Measurements from ENCODE around the gene MYO9A.

MYO9A gene

GRCh38 chr15:71939981-71940588 lies 177.9 kb downstream of the MYO9A start:
- H3K9me3 ChIP-seq (ENCODE audit: insufficient read depth, low read depth, low read length), result no peaks in the 10 kb centered on the region
- H2AK5ac ChIP-seq (ENCODE audit: low read length), result no peak overlapping the region
- WGBS (ENCODE audit: extremely low coverage, insufficient coverage, insufficient read length), result no CpG with 5 or more reads among the region's 6 CpGs
- no peak overlapping the region for H4K91ac ChIP-seq (ENCODE audit: low read depth, low read length)
- H3K9ac ChIP-seq (ENCODE audit: low read length), result no peak overlapping the region
- no peak overlapping the region for H2BK5ac ChIP-seq (ENCODE audit: low read depth, low read length, poor library complexity)
- H2BK12ac ChIP-seq (ENCODE audit: low read length), result no peak overlapping the region
- H4K12ac ChIP-seq (ENCODE audit: low read depth, low read length), result no peak overlapping the region
- H2BK120ac ChIP-seq (ENCODE audit: insufficient read depth, low read length, poor library complexity), result no peak overlapping the region
- H3K14ac ChIP-seq (ENCODE audit: low read length), result no peak overlapping the region
- H2AFZ ChIP-seq (ENCODE audit: insufficient read depth, low read length, poor library complexity), result no peak overlapping the region
- H4K8ac ChIP-seq (ENCODE audit: low read depth, low read length), result no peak overlapping the region
- no peaks in the 10 kb centered on the region for H3K36me3 ChIP-seq (ENCODE audit: control insufficient read depth in 1 of 2, insufficient read depth in 2 of 2, low read length in 2 of 2)
- no peak overlapping the region for H3K27ac ChIP-seq (ENCODE audit: low read depth, low read length)
- no peak for DNase-seq
- no peak overlapping the region for H3K23ac ChIP-seq (ENCODE audit: low read length)
- H3K4me1 ChIP-seq (ENCODE audit: control insufficient read depth in 1 of 2, insufficient read depth in 2 of 2, low read length in 2 of 2), result no peaks in the 10 kb centered on the region
- no peak overlapping the region for H3K18ac ChIP-seq (ENCODE audit: low read length)
- no peaks in the 10 kb centered on the region for H3K79me2 ChIP-seq (ENCODE audit: control insufficient read depth, insufficient read depth, low read length, poor library complexity)
- no peaks in the 10 kb centered on the region for H3K27me3 ChIP-seq (ENCODE audit: insufficient read depth, low read length)
- H3K4me3 ChIP-seq (ENCODE audit: low read depth, low read length), result no peak overlapping the region
- H3K79me1 ChIP-seq (ENCODE audit: low read length), result no peaks in the 10 kb centered on the region
- no peak overlapping the region for H3K4me2 ChIP-seq (ENCODE audit: low read length)
- no peak overlapping the region for H3K4ac ChIP-seq (ENCODE audit: low read depth, low read length)

- Histone ChIP-seq H4K12ac (ENCODE audit: low read depth, low read length) (no peak overlapping the region), H3K4me3 (ENCODE audit: low read depth, low read length) (no peak overlapping the region), H3K18ac (ENCODE audit: low read length) (no peak overlapping the region), H2AFZ (ENCODE audit: insufficient read depth, low read length, poor library complexity) (no peak overlapping the region), H2BK120ac (ENCODE audit: insufficient read depth, low read length, poor library complexity) (no peak overlapping the region), H3K23ac (ENCODE audit: low read length) (no peak overlapping the region), H3K79me2 (ENCODE audit: control insufficient read depth, insufficient read depth, low read length, poor library complexity) (no peaks in the 10 kb centered on the region), H3K4me2 (ENCODE audit: low read length) (no peak overlapping the region), H3K9me3 (ENCODE audit: insufficient read depth, low read depth, low read length) (no peaks in the 10 kb centered on the region), H3K79me1 (ENCODE audit: low read length) (no peaks in the 10 kb centered on the region), H2BK12ac (ENCODE audit: low read length) (no peak overlapping the region), H4K91ac (ENCODE audit: low read depth, low read length) (no peak overlapping the region), H2AK5ac (ENCODE audit: low read length) (no peak overlapping the region), H3K14ac (ENCODE audit: low read length) (no peak overlapping the region), H3K36me3 (ENCODE audit: control insufficient read depth in 1 of 2, insufficient read depth in 2 of 2, low read length in 2 of 2) (no peaks in the 10 kb centered on the region), H3K27ac (ENCODE audit: low read depth, low read length) (no peak overlapping the region), H3K4ac (ENCODE audit: low read depth, low read length) (no peak overlapping the region), H3K9ac (ENCODE audit: low read length) (no peak overlapping the region), H3K27me3 (ENCODE audit: insufficient read depth, low read length) (no peaks in the 10 kb centered on the region), H4K8ac (ENCODE audit: low read depth, low read length) (no peak overlapping the region), H2BK5ac (ENCODE audit: low read depth, low read length, poor library complexity) (no peak overlapping the region), H3K4me1 (ENCODE audit: control insufficient read depth in 1 of 2, insufficient read depth in 2 of 2, low read length in 2 of 2) (no peaks in the 10 kb centered on the region)
- WGBS (ENCODE audit: extremely low coverage, insufficient coverage, insufficient read length), result no CpG with 5 or more reads among the region's 3 CpGs
- no peak for DNase-seq
Measured at GRCh38 chr15:71937650-71938311, 180.2 kb downstream of the MYO9A start.

GRCh38 chr15:71934446-71934845 lies 183.5 kb downstream of the MYO9A start:
- Histone ChIP-seq H2BK120ac (ENCODE audit: insufficient read depth, low read length, poor library complexity) (no peak overlapping the region), H3K9ac (ENCODE audit: low read length) (no peak overlapping the region), H3K27me3 (ENCODE audit: insufficient read depth, low read length) (no peaks in the 10 kb centered on the region), H2BK5ac (ENCODE audit: low read depth, low read length, poor library complexity) (no peak overlapping the region), H3K18ac (ENCODE audit: low read length) (no peak overlapping the region), H2AK5ac (ENCODE audit: low read length) (no peak overlapping the region), H3K4ac (ENCODE audit: low read depth, low read length) (no peak overlapping the region), H4K12ac (ENCODE audit: low read depth, low read length) (no peak overlapping the region), H3K36me3 (ENCODE audit: control insufficient read depth in 1 of 2, insufficient read depth in 2 of 2, low read length in 2 of 2) (peaks cover 0 to 3% of the 10 kb centered on the region in 2 experiments), H3K79me1 (ENCODE audit: low read length) (no peaks in the 10 kb centered on the region), H3K4me1 (ENCODE audit: control insufficient read depth in 1 of 2, insufficient read depth in 2 of 2, low read length in 2 of 2) (no peaks in the 10 kb centered on the region), H3K9me3 (ENCODE audit: insufficient read depth, low read depth, low read length) (no peaks in the 10 kb centered on the region), H4K8ac (ENCODE audit: low read depth, low read length) (no peak overlapping the region), H3K79me2 (ENCODE audit: control insufficient read depth, insufficient read depth, low read length, poor library complexity) (no peaks in the 10 kb centered on the region), H2AFZ (ENCODE audit: insufficient read depth, low read length, poor library complexity) (no peak overlapping the region), H4K91ac (ENCODE audit: low read depth, low read length) (no peak overlapping the region), H3K27ac (ENCODE audit: low read depth, low read length) (no peak overlapping the region), H3K4me2 (ENCODE audit: low read length) (no peak overlapping the region), H2BK12ac (ENCODE audit: low read length) (no peak overlapping the region), H3K23ac (ENCODE audit: low read length) (no peak overlapping the region), H3K4me3 (ENCODE audit: low read depth, low read length) (no peak overlapping the region), H3K14ac (ENCODE audit: low read length) (no peak overlapping the region)
- WGBS (ENCODE audit: extremely low coverage, insufficient coverage, insufficient read length), result no CpG with 5 or more reads among the region's 3 CpGs
- DNase-seq, result no peak

DNA sequence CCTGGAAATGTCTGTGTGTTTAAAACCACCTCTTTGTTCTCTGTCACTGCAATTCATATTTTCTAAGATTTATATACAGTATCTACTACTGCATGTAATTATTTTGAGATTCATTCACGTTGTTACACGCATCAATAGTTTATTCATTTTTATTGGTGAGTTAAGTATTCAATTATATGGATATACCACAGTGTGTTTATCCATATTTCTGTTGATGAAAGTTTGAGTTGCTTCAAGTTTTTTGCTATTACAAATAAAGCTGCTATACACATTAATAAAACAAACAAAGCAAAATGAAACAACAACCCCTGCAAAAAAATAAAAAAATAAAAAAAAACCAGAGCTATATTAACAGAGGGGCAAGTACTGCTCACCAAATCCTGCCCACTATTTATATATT lies 185.3 kb downstream of the MYO9A start:
- Histone ChIP-seq H4K8ac (ENCODE audit: low read depth, low read length) (no peak overlapping the region), H4K91ac (ENCODE audit: low read depth, low read length) (no peak overlapping the region), H2BK12ac (ENCODE audit: low read length) (no peak overlapping the region), H2BK5ac (ENCODE audit: low read depth, low read length, poor library complexity) (no peak overlapping the region), H3K23ac (ENCODE audit: low read length) (no peak overlapping the region), H3K4me3 (ENCODE audit: low read depth, low read length) (no peak overlapping the region), H2AK5ac (ENCODE audit: low read length) (no peak overlapping the region), H3K9me3 (ENCODE audit: insufficient read depth, low read depth, low read length) (no peaks in the 10 kb centered on the region), H3K4me2 (ENCODE audit: low read length) (no peak overlapping the region), H2AFZ (ENCODE audit: insufficient read depth, low read length, poor library complexity) (no peak overlapping the region), H3K18ac (ENCODE audit: low read length) (no peak overlapping the region), H4K12ac (ENCODE audit: low read depth, low read length) (no peak overlapping the region), H3K9ac (ENCODE audit: low read length) (no peak overlapping the region), H3K4me1 (ENCODE audit: control insufficient read depth in 1 of 2, insufficient read depth in 2 of 2, low read length in 2 of 2) (no peaks in the 10 kb centered on the region), H3K4ac (ENCODE audit: low read depth, low read length) (no peak overlapping the region), H3K79me2 (ENCODE audit: control insufficient read depth, insufficient read depth, low read length, poor library complexity) (no peaks in the 10 kb centered on the region), H3K14ac (ENCODE audit: low read length) (no peak overlapping the region), H3K27ac (ENCODE audit: low read depth, low read length) (no peak overlapping the region), H2BK120ac (ENCODE audit: insufficient read depth, low read length, poor library complexity) (no peak overlapping the region), H3K36me3 (ENCODE audit: control insufficient read depth in 1 of 2, insufficient read depth in 2 of 2, low read length in 2 of 2) (peaks cover 0 to 3% of the 10 kb centered on the region in 2 experiments), H3K79me1 (ENCODE audit: low read length) (no peaks in the 10 kb centered on the region), H3K27me3 (ENCODE audit: insufficient read depth, low read length) (no peaks in the 10 kb centered on the region)
- no CpG with 5 or more reads among the region's 2 CpGs for WGBS (ENCODE audit: extremely low coverage, insufficient coverage, insufficient read length)
- DNase-seq, result no peak
